GM12878 (cell line): ENCODE measurements around the gene FHOD3.

Source experiments
- BMI1 ChIP-seq: fragments of 450-650 bp; IDR thresholded peaks from 2 replicates; pipeline ENCODE4 v1.6.1; 2016; ENCODE audit warnings: mild to moderate bottlenecking, moderate library complexity, borderline replicate concordance
- CTCF ChIP-seq, 3 experiments: IDR thresholded peaks in 2 of 3; conservative IDR thresholded peaks in 1 of 3; 2 replicates each; pipeline ENCODE4 v1.5.1; 2011; ENCODE audit warnings: low read depth in 3 of 3, low read length in 3 of 3, mild to moderate bottlenecking in 3 of 3, control low read depth in 2 of 3, moderate library complexity in 2 of 3, inconsistent platforms in 1 of 3, mixed read lengths in 1 of 3; ENCODE audit not compliant: control insufficient read depth in 2 of 3, insufficient read depth in 1 of 3; ENCODE audit errors: extremely low read depth in 1 of 3
- ELK1 ChIP-seq: IDR thresholded peaks from 2 replicates; pipeline ENCODE4 v1.6.1; 2012; ENCODE audit warnings: low read depth, low read length, improper control_type of control experiment
- JUNB ChIP-seq: IDR thresholded peaks from 2 replicates; pipeline ENCODE4 v1.6.1; 2016; ENCODE audit warnings: antibody characterized with exemption, mild to moderate bottlenecking
- MXI1 ChIP-seq: fragments of 150-350 bp; IDR thresholded peaks from 2 replicates; pipeline ENCODE4 v1.6.1; 2011; ENCODE audit warnings: low read depth, mild to moderate bottlenecking, inconsistent platforms, low read length, improper control_type of control experiment
- POLR2A ChIP-seq: IDR thresholded peaks from 2 replicates; pipeline ENCODE4 v1.6.1; 2011; ENCODE audit warnings: low read depth, mild to moderate bottlenecking, low read length
- REST ChIP-seq: IDR thresholded peaks from 2 replicates; pipeline ENCODE4 v1.6.1; 2012; ENCODE audit warnings: mild to moderate bottlenecking, low read depth, low read length
- SMAD1 ChIP-seq: fragments of 450-650 bp; IDR thresholded peaks from 2 replicates; pipeline ENCODE4 v1.6.1; 2018; ENCODE audit warnings: mild to moderate bottlenecking, low read depth; ENCODE audit not compliant: partially characterized antibody

- TF ChIP-seq SMAD1 (no peak), CTCF (IDR thresholded peaks at IDR 0.05 in 2 of 3, conservative IDR thresholded peaks at IDR 0.05 in 1 of 3; ENCODE audit: control insufficient read depth in 2 of 3, extremely low read depth in 1 of 3, insufficient read depth in 1 of 3, low read depth in 3 of 3, low read length in 3 of 3) (no peak), JUNB (no peak), REST (no peak), BMI1 (no peak), ELK1 (no peak), MXI1 (no peak), POLR2A (no peak)
Observed at GRCh38 chr18:36265015-36265414, 32.5 kb upstream of the FHOD3 start.
